Astrocyte of the hippocampus (primary cell): ENCODE measurements around the gene TBCD.
"Not testable (repeated sequence)": the region's sequence is repeated elsewhere in the genome, so short reads cannot be mapped to it uniquely, and the experiment has no call there.

Experiments used
- DNase-seq: peaks from one replicate; pipeline ENCODE4 v3.0.0; 2011; ENCODE audit warnings: low read depth, low spot score

TBCD gene

GRCh38 chr17:82729479-82730260 is 22.2 kb upstream of the TBCD start:
- DNase-seq: no peak

- DNase-seq: no peak
These were observed 19.6 kb upstream of the TBCD start for GRCh38 chr17:82732118-82732743.

DNA sequence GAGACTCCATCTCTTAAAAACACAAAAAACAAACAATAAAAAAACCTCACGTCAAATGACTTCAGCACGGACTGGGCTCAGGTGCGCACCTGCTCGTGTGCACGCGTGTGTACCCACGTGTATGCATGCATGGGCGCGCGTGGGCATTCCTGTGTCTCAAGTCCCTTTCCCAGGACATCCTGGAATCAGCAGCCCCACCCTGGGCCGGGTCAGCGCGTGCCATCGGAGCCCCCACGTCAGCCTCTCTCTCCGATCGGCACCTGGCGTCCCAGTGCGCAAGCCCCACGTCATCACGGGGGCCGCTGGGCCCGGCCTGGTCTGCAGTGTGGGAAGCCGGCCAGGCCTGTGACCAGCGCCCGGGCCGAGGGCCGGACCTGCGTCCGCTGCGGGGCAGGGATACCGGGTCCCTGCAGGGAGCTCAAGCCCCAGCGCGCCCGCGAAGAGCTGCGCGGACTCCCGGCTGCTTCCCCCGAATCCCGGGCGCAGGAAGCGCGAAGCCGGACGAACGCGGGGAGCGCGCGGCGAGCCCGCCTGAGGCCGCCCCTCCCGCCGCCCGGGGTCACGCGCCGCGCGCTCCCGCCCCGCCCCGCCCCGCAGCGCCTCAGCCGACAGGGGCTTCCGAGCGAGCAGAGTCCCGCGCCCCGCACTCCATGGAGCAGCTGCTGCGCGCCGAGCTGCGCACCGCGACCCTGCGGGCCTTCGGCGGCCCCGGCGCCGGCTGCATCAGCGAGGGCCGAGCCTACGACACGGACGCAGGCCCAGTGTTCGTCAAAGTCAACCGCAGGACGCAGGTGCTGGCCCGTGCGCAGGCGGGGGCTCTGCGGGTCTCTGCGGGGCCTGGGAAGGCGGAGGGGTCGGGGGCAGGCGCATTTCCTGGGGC is 16.6 kb upstream of the TBCD start, which contains the start of gene FN3K:
TSS of gene FN3K (plus strand) at position 629 of the 880 bp plus-strand sequence. CDS start at position 651, 22 bp downstream.
- peak; percentile 81 for DNase-seq

DNA sequence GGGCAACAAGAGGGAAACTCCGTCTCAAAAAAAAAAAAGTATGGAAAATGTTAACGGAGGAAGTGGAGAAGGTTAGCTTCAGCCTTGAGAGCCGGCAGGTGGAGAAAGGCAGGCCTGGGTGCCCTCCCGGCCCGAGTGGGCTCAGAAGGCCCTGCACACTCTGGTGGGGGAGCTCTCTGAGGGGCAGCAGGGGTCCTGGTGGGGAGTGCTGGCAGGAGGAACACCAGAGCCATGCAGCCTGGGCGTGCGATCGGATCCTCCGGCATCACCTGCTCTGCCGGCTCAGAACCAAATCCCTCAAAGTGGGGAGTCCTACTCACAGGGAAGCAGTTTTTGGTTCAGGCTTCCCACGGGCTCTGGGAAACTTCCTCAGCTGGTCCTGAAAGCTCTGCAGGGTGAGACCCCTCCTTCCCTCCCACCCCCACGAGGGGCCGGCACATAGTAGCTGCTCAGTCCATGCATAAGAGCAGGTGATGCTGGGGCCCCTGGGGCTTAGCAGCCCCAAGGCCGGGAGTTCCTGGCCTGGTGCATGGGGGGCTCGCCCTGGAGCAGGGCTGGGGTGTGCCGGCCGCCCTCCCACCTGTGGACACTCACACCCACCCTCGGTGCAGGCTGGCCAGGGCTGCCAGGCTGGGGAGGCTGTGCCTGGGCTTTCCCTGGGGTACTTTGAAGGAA is 15.2 kb upstream of the TBCD start:
- no peak for DNase-seq

- no peak for DNase-seq
These were observed 13.6 kb upstream of the TBCD start for GRCh38 chr17:82737967-82738877.

- no peak for DNase-seq
These were observed 10.7 kb upstream of the TBCD start for GRCh38 chr17:82740906-82741759.

GRCh38 chr17:82743344-82744219 is 8.3 kb upstream of the TBCD start:
- DNase-seq: no peak

- not testable (repeated sequence) for DNase-seq
These were observed 7.1 kb upstream of the TBCD start for GRCh38 chr17:82744736-82745135.

DNA sequence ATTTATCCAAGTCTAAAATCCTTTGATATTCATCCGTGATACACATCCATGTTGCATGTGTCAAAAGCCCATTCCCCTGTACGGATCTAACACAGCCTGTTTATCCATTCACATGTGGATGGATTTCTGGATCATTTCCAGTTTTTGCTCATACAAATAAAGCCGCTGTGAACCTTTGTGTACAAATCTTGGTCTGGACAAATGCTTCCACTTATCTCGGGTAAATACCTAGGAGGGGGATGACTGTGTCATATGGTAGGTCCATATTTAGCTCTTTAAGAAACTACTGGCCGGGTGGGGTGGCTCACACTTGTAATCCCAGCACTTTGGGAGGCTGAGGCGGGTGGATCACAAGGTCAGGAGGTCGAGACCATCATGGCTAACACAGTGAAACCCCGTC is 6.3 kb upstream of the TBCD start:
- DNase-seq: no peak

DNA sequence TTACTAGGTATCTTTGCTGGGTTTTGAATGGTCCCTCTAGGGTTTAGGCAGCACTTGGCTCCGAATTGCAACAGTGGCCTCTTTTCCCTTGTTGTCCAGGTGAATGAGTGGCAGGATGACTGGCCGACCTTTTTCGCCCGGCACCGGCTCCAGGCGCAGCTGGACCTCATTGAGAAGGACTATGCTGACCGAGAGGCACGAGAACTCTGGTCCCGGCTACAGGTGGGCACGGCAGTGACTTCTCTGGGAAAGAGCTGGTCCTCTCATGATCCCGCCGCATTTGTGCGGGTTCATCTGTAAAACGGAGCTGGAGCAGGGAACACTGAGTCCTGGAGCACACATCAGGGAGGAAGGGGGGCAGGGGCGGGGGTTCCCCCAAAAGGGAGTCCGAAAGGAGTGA is 3.1 kb upstream of the TBCD start:
- no peak for DNase-seq

- DNase-seq: no peak
These were observed 1.5 kb upstream of the TBCD start for GRCh38 chr17:82750241-82750908.

GRCh38 chr17:82751171-82751570 is 694 bp upstream of the TBCD start:
- no peak for DNase-seq

DNA sequence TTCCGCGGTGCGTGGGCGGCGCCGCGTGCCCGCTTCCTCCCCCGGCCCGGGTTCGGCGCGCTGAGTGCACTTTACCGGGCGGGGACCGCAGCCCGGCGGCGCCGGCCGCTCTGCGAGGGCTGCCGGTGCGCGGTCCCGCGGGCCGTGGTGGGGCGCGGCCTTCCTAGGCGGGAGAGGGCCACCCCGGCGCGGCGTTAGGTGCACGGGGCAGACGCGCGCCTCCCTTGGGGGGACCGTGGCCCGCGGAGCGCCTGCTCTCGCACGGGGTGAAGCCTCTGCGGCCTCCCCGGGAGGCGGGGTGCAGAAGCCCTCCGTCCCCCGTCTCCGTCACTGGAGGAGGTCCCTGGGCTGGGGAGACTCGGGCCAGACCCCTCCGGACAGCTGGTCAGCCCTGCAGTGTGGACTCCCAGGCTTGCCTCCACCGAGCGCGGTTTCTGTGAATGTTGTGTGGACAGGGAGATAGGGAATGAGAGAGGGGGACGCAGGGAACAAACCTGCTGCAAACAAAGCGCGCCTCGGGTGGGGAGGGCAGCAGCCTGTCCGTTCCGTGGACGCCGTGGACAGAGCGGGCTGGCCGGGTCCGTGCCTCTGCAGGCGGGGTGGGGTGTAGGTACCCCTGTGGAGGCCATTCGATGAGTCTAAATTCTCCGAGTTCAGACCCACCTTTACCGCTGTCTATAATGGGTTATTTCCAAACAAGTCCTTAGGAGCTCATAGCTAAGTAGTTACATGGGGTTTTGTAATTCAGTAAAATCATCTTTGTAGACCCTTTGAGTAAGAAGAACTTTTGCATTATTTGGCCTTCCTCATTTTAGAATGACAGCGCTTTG is 721 bp downstream of the TBCD start:
- peak; percentile 53 for DNase-seq

DNA sequence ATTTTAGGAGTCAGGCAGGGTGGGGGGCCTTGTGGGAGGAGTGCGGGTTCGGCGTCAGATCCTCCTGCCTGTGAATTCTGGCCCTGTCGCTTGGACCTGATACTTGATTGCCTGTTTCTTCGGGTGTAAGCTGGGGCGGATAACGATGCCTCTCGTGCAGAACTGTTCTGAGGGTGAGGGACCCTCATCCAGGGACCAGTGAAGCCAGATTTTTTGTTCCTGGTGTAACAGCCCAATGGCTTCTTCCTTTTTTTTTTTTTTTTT is 1.3 kb downstream of the TBCD start:
- no peak for DNase-seq

- peak; percentile 74 for DNase-seq
These were observed 2.7 kb downstream of the TBCD start for GRCh38 chr17:82754297-82755208.

DNA sequence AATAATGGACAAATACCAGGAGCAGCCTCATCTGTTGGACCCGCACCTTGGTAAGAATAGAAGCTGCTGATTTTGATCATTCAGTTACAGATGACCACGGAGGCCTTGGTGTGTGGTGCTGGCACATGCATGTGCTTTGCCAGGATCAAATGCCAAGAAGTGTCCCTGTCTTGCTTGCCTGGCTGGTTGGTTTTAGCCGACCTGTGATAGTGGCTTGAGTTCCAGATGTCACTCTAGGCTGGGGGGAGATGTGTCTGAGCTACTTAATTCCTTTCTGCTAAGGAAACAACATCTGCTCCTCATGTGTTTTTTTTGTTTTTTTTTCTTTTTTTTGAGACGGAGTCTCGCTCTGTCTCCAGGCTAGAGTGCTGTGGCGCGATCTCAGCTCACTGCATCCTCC is 4.3 kb downstream of the TBCD start:
- no peak for DNase-seq
